Stimulated activated CD4-positive, alpha-beta T cell treated with anti-CD3 and anti-CD28 coated beads, Interleukin-1b, Interleukin-23, amount 100 ng/mL, for 48 hours (primary cell): ENCODE data around the gene SMNDC1.
"Not testable (repeated sequence)": the region's sequence is repeated elsewhere in the genome, so short reads cannot be mapped to it uniquely, and the experiment has no call there.

ENCODE experiments used
- DNase-seq: peaks from one replicate; pipeline ENCODE4 v3.0.0-alpha.2; 2020

Gene SMNDC1

GRCh38 chr10:110278562-110279406 lies 25.9 kb downstream of the SMNDC1 start:
- DNase-seq = no peak

GRCh38 chr10:110277591-110277990 lies 27.1 kb downstream of the SMNDC1 start:
- DNase-seq = no peak

GRCh38 chr10:110276603-110277002 lies 28.1 kb downstream of the SMNDC1 start:
- DNase-seq = no peak

GRCh38 chr10:110275128-110275729 lies 29.5 kb downstream of the SMNDC1 start:
- DNase-seq = no peak

- DNase-seq = no peak
These were observed 30.1 kb downstream of the SMNDC1 start for GRCh38 chr10:110274647-110275046.

- DNase-seq = no peak
These were observed 30.6 kb downstream of the SMNDC1 start for GRCh38 chr10:110274072-110274627.

- DNase-seq = peak; percentile 52
These were observed 31.2 kb downstream of the SMNDC1 start for GRCh38 chr10:110273474-110273873.

- not testable (repeated sequence) for DNase-seq
These were observed 31.7 kb downstream of the SMNDC1 start for GRCh38 chr10:110272995-110273394.

- DNase-seq = no peak
These were observed 35.1 kb downstream of the SMNDC1 start for GRCh38 chr10:110269374-110270318.

- no peak for DNase-seq
These were observed 35.7 kb downstream of the SMNDC1 start for GRCh38 chr10:110268971-110269370.

- no peak for DNase-seq
These were observed 36.3 kb downstream of the SMNDC1 start for GRCh38 chr10:110268442-110268841.

- no peak for DNase-seq
These were observed 37.4 kb downstream of the SMNDC1 start for GRCh38 chr10:110267276-110267675.

- no peak for DNase-seq
These were observed 39.0 kb downstream of the SMNDC1 start for GRCh38 chr10:110265573-110266193.

- DNase-seq = no peak
These were observed 41.6 kb downstream of the SMNDC1 start for GRCh38 chr10:110263164-110263563.

GRCh38 chr10:110260746-110261477 lies 43.8 kb downstream of the SMNDC1 start:
- no peak for DNase-seq

- DNase-seq = no peak
These were observed 45.4 kb downstream of the SMNDC1 start for GRCh38 chr10:110259317-110259716.

- no peak for DNase-seq
These were observed 46.2 kb downstream of the SMNDC1 start for GRCh38 chr10:110258542-110258941.

- no peak for DNase-seq
These were observed 50.3 kb downstream of the SMNDC1 start for GRCh38 chr10:110254467-110254866.

- no peak for DNase-seq
These were observed 52.6 kb downstream of the SMNDC1 start for GRCh38 chr10:110252151-110252550.

- DNase-seq = not testable (repeated sequence)
These were observed 53.3 kb downstream of the SMNDC1 start for GRCh38 chr10:110251392-110251791.

- DNase-seq = not testable (repeated sequence)
These were observed 55.2 kb downstream of the SMNDC1 start for GRCh38 chr10:110249489-110249888.

- DNase-seq = not testable (repeated sequence)
These were observed 56.9 kb downstream of the SMNDC1 start for GRCh38 chr10:110247833-110248232.
